Measurements from ENCODE around the gene PAGE2.

DNA sequence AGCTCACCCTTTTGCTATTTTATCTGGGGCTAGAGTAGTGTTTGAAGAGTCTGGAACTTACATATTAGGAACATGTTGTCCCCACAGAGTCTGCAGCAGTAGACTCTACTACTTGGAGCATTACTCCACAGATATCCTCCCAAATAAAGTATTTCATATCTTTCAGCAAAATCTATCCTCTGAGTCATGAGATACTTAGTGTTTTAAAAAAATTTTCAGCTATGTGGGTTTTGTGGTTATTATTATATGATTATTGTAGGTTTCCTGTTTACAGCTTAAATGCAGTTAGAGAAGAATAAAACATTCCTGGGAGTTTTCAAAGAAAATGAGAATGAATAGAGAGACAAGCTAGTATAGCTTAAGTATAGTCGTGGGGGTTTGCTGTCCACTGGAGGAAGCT is 30.9 kb downstream of the PAGE2 start:
- TF ChIP-seq, protein P1, sequence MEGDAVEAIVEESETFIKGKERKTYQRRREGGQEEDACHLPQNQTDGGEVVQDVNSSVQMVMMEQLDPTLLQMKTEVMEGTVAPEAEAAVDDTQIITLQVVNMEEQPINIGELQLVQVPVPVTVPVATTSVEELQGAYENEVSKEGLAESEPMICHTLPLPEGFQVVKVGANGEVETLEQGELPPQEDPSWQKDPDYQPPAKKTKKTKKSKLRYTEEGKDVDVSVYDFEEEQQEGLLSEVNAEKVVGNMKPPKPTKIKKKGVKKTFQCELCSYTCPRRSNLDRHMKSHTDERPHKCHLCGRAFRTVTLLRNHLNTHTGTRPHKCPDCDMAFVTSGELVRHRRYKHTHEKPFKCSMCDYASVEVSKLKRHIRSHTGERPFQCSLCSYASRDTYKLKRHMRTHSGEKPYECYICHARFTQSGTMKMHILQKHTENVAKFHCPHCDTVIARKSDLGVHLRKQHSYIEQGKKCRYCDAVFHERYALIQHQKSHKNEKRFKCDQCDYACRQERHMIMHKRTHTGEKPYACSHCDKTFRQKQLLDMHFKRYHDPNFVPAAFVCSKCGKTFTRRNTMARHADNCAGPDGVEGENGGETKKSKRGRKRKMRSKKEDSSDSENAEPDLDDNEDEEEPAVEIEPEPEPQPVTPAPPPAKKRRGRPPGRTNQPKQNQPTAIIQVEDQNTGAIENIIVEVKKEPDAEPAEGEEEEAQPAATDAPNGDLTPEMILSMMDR (optimal IDR thresholded peaks at IDR 0.05 in 1 of 3, IDR thresholded peaks at IDR 0.05 in 1 of 3, conservative IDR thresholded peaks at IDR 0.05 in 1 of 3; ENCODE audit: extremely low read depth in 1 of 3, insufficient read depth in 2 of 3, low read length in 3 of 3): no peak
- TF ChIP-seq EZH2 (IDR thresholded peaks at IDR 0.05; ENCODE audit: low read length): no peak
